Sigmoid colon (tissue), 7 donors: ENCODE results near the gene TMEM144. TPM values are rescaled to one million over a fixed set of nuclear protein-coding genes. Genes with fewer than 3 reads are reported as not detected.

ENCODE experiments used
- DNase-seq: peaks from one replicate; pipeline ENCODE4 v3.0.0-alpha.2; 2019
- H3K27ac ChIP-seq, 4 donors: fragments of 200-600 bp; sonication (generic); one replicate each; pipeline ENCODE4 v1.5.1; 2016 to 2019; ENCODE audit warnings: mild to moderate bottlenecking in 1 of 4
- H3K27me3 ChIP-seq, 3 donors: fragments of 200-600 bp; sonication (generic); one replicate each; pipeline ENCODE4 v1.5.1; 2019; ENCODE audit warnings: mild to moderate bottlenecking in 1 of 3
- H3K36me3 ChIP-seq, 4 donors: fragments of 200-600 bp; sonication (generic); one replicate each; pipeline ENCODE4 v1.5.1; 2016 to 2019
- H3K4me1 ChIP-seq, 4 donors: fragments of 200-600 bp; sonication (generic); one replicate each; pipeline ENCODE4 v1.5.1; 2017 to 2019
- H3K4me3 ChIP-seq, 4 donors: fragments of 200-600 bp; sonication (generic); one replicate each; pipeline ENCODE4 v1.5.1; 2017 to 2019; ENCODE audit warnings: mild to moderate bottlenecking in 2 of 4, moderate library complexity in 1 of 4
- H3K9me3 ChIP-seq, 4 donors: fragments of 200-600 bp in 3 of 4; sonication (generic) in 3 of 4; one replicate each; pipeline versions ENCODE4 v1.5.1 to v1.6.1; 2013 to 2019
- EP300 ChIP-seq, 4 donors: sonication (generic); formaldehyde crosslinking; IDR thresholded peaks; one replicate each; pipeline ENCODE4 v1.6.1; 2017; ENCODE audit warnings: antibody characterized with exemption in 4 of 4
- POLR2A ChIP-seq, 2 donors: fragments of 450-650 bp; IDR thresholded peaks; one replicate each; pipeline ENCODE4 v1.6.1; 2016; ENCODE audit warnings: antibody characterized with exemption in 2 of 2, mild to moderate bottlenecking in 2 of 2, moderate library complexity in 2 of 2
- POLR2AphosphoS5 ChIP-seq, 4 donors: sonication (generic); formaldehyde crosslinking; IDR thresholded peaks; one replicate each; pipeline ENCODE4 v1.6.1; 2017; ENCODE audit warnings: antibody characterized with exemption in 4 of 4
- WGBS, 2 donors: extraction: QIAGEN DNeasy Blood & Tissue Kit; methylation state at CpG; one replicate each; pipeline ENCODE4 v1.1.7; 2013; 5-methylcytosine and 5-hydroxymethylcytosine counted together
- intact Hi-C: fragments of 100-400 bp; cut with DNase I; formaldehyde crosslinking; loops from one replicate; pipeline ENCODE4 v1.15.1; 2023
- polyA plus RNA-seq, 3 donors: library from polyadenylated mRNA; stranded (reverse); fragments of 200-250 nt; gene quantifications; one replicate each; pipeline ENCODE4 v1.2.3, GENCODE V29; 2013
- total RNA-seq, 4 donors: library from RNA; depleted of rRNA; stranded (reverse); fragments of >200 nt; gene quantifications; one replicate each; pipeline ENCODE4 v1.1.0, GENCODE V29; 2016
- TF ChIP-seq, protein P1 (sequence below), 4 experiments: fragments of 450-650 bp in 3 of 4; fragments of 200-600 bp in 1 of 4; IDR thresholded peaks; one replicate each; pipeline ENCODE4 v1.5.1; 2016 to 2019; ENCODE audit warnings: antibody characterized with exemption in 4 of 4, mild to moderate bottlenecking in 3 of 4, moderate library complexity in 2 of 4
- donor health status: healthy with polysubstance abuse.
- donor health status: Bipolar disorder and iron deficiency.
- donor health status: healthy.

TMEM144 gene
- total and polyA plus RNA-seq, 7 donors, result 3.5 to 12.1 (median 6.4) TPM

DNA sequence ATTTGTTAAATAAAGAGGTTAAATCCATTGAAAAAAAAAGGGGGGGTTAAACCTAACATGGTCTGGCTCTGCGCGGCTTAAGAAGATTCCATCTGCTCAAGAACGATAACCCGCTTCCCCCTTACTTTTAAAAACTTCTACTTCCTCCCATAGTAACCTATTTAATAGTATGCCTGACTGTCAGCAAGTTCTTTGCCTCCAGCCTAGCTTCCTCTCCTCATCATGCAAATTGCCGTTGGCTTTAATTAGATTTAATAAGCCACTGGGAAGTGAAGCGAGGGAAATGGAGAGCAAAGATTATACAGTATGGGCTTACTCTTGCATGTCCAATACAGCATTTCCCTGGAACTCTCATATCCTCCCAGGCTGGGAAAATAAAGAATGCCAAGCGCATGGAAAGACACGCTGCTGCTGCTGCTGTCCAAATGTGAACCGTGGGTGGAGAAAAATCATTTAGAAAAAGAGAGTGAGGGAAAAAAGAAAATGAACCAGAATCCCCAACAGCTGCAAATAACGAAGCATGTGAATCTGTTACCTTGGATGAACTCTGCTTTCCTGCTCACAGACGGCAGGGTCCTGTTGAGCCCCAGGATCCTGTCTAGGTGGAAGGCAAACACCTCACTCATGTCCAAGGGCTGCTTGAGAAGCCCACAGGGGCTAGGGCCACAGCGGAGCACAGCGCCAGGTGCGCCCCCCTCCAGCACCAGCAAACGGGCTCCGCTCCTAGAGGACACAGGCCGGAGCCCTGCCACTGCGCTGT, 40.2 kb upstream of the TMEM144 start:
- Histone ChIP-seq H3K4me1 (peaks cover 0 to 86% (median 77%) of the 10 kb centered on the region in 4 donors), H3K9me3 (no peaks in the 10 kb centered on the region), H3K36me3 (no peaks in the 10 kb centered on the region), H3K27me3 (no peaks in the 10 kb centered on the region), H3K4me3 (peak overlapping the region; percentile 31 to 61 (median 53)), H3K27ac (peak overlapping the region; percentile 71 to 92 (median 80))
- intact Hi-C loops, result loop anchor here (10.0 kb wide), 2 partner anchors 85 to 1195 kb away; partner anchors contain the start of gene PDGFC
- DNase-seq, result no peak
- WGBS, 2 donors, result 39 to 83% methylated on average over 18 of the region's 18 CpGs
- TF ChIP-seq POLR2AphosphoS5 (IDR thresholded peaks at IDR 0.05), result peak in 2 of 4 donors; percentile 7 to 27
- TF ChIP-seq, protein P1, sequence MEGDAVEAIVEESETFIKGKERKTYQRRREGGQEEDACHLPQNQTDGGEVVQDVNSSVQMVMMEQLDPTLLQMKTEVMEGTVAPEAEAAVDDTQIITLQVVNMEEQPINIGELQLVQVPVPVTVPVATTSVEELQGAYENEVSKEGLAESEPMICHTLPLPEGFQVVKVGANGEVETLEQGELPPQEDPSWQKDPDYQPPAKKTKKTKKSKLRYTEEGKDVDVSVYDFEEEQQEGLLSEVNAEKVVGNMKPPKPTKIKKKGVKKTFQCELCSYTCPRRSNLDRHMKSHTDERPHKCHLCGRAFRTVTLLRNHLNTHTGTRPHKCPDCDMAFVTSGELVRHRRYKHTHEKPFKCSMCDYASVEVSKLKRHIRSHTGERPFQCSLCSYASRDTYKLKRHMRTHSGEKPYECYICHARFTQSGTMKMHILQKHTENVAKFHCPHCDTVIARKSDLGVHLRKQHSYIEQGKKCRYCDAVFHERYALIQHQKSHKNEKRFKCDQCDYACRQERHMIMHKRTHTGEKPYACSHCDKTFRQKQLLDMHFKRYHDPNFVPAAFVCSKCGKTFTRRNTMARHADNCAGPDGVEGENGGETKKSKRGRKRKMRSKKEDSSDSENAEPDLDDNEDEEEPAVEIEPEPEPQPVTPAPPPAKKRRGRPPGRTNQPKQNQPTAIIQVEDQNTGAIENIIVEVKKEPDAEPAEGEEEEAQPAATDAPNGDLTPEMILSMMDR (IDR thresholded peaks at IDR 0.05), result no peak

DNA sequence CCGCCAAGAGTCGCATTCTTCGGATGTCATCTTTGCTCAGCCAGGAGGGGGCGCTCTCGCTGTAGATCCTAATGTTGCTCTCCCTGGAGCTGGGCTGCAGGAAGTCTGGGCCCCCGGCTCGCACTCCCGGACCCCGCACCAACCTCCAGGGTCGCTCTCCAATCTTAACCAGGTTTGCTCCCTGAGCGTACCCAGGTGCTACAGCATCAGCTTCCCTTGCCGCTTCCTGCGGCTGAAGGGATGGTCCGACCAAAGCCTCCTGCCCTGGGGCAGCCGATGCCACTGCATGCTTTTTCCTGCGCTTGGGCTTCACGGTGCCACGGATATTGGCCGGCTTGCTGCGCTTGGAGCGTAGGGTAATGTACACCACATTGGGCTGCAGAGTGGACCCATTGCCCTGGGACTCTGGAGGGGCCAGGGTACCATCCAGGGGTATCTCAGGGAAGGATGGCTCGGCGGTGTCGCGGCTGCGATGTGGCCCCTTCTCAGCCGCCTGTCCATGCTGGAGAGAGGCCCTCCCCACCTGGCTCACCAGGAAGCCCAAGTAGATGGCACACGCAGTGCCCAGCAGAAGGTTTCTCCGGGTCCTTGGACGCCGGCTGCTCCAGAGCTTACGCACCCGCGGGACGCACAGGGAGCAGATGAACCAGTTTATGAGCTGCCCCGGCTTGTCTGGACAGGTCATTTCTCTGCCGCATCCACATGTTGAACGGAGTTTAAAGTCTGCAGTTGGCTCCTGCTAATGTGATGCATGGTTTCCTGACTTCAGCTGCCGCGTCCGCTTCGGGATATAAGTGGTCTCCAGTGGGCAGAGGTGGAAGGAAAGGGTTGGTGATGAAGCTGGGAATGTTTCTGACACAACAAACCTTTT, 39.4 kb upstream of the TMEM144 start:
- Histone ChIP-seq H3K9me3 (no peaks in the 10 kb centered on the region), H3K4me3 (peak overlapping the region; percentile 31 to 61 (median 53)), H3K36me3 (no peaks in the 10 kb centered on the region), H3K27me3 (no peaks in the 10 kb centered on the region), H3K4me1 (peaks cover 0 to 80% (median 69%) of the 10 kb centered on the region in 4 donors), H3K27ac (peak overlapping the region; percentile 71 to 92 (median 80))
- peak; percentile 81 for DNase-seq
- 29 to 73% methylated on average over 42 of the region's 42 CpGs for WGBS, 2 donors
- intact Hi-C loops, result loop anchor here (10.0 kb wide), 1 partner anchor 84 kb away; no protein-coding TSS in a partner anchor
- TF ChIP-seq POLR2AphosphoS5 (IDR thresholded peaks at IDR 0.05) (peak in 3 of 4 donors; percentile 22 to 41 (median 28)), POLR2A (IDR thresholded peaks at IDR 0.05) (no peak), EP300 (IDR thresholded peaks at IDR 0.05) (peak in 1 of 4 donors; percentile 45)
- TF ChIP-seq, protein P1 (IDR thresholded peaks at IDR 0.05), result peak in 3 of 4 experiments; percentile 44 to 62 (median 47)

DNA sequence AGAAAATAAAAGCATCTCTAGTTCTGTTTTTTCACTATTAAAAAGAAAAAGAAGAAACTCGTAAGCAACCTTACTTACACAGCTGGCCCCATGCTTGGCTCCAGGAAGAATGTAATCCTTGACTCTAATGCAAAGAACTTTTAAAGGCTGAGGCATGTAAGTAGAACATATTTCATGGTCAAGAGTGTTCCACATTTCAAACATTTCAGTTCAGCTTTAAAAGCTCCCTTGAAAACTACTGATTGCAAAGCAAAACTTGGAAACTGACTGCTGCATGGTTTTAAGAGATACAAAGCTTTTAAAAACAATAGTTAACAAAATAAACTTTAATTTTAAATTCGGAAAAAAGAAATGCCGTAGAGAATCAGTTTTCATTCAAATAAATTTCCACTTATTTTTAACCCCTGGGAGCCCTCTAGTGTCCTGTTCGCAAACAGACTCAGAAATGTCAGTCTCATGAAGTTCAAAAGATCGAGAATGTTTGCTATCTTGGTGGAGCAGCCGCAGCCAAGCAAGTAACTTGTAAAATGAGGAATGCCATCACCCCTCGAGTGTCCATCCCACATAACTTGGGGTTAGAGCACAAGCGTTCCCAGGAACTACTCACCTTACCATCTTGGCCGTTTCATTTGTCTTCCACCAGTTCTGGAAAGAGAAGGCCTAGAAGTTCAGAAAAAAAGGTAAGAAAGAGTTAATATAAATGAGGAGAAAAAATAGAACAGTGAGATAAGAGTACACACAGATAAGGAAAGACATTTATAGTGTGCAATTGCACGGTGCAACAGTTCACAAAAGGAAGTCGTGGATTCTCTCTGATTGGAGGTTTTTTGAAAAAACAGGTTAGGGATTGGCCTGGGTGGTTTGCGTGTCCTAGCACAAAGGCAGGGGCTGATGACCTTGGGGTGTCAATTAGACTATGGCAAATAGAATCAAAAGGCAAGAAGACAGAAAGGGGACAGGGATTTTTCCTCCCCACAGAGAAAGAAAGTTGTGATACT, 37.7 kb upstream of the TMEM144 start, which contains the start of gene GASK1B:
TSS of gene GASK1B (minus strand) at position 765 of the 998 bp plus-strand sequence. CDS start 1,650 bp downstream, outside the sequence.
- TF ChIP-seq POLR2A (IDR thresholded peaks at IDR 0.05), result no peak
- TF ChIP-seq, protein P1 (IDR thresholded peaks at IDR 0.05), result peak; percentile 37 to 55 (median 52)
- H3K36me3 ChIP-seq, result no peaks in the 10 kb centered on the region
- peaks cover 0 to 70% (median 56%) of the 10 kb centered on the region in 4 donors for H3K4me1 ChIP-seq
- H3K27me3 ChIP-seq, result no peaks in the 10 kb centered on the region
- 3 to 10% methylated on average over 12 of the region's 12 CpGs for WGBS, 2 donors
- peak within 1 kb of the TSS; percentile 71 to 92 (median 80) for H3K27ac ChIP-seq
- intact Hi-C loops, result loop anchor here (1.0 to 10.0 kb wide), 2 partner anchors 82 to 180 kb away; no protein-coding TSS in a partner anchor
- H3K4me3 ChIP-seq, result peak within 1 kb of the TSS; percentile 31 to 61 (median 53)
- DNase-seq, result no peak
- H3K9me3 ChIP-seq, result no peaks in the 10 kb centered on the region

DNA sequence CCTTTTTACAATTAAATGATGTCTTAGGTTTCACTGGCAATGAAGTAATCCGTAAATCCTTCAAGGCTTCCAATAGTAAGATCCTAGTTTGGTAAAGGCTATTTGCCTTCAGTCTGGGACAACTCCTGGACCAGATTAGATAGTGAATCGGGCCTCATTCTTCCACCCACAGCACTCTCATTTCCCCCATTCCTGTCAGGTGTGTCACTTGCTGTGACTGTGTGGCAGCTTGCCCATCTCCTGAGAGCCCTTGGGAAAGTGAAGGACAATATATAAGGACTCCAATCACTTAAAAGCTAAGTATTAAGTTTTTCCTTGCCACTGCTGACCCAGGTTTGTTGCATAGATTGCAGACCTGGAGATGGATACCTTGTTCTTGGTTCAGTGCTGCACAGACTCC, 34.2 kb upstream of the TMEM144 start:
- intact Hi-C loops, result loop anchor here (10.0 kb wide), 1 partner anchor 79 kb away; no protein-coding TSS in a partner anchor
- H3K36me3 ChIP-seq, result no peaks in the 10 kb centered on the region
- TF ChIP-seq, protein P1 (IDR thresholded peaks at IDR 0.05), result no peak
- TF ChIP-seq EP300 (IDR thresholded peaks at IDR 0.05), result no peak
- TF ChIP-seq POLR2A (IDR thresholded peaks at IDR 0.05), result no peak
- TF ChIP-seq POLR2AphosphoS5 (IDR thresholded peaks at IDR 0.05), result no peak
- H3K27me3 ChIP-seq, result no peaks in the 10 kb centered on the region
- H3K27ac ChIP-seq, result no peak overlapping the region
- H3K4me3 ChIP-seq, result no peak overlapping the region
- WGBS, 2 donors, result 33 to 64% methylated on average over 2 of the region's 2 CpGs
- no peaks in the 10 kb centered on the region for H3K9me3 ChIP-seq
- peaks cover 0 to 40% (median 27%) of the 10 kb centered on the region in 4 donors for H3K4me1 ChIP-seq
- no peak for DNase-seq
